CD4-positive, alpha-beta T cell treated with Interferon alpha-2 for 1 hour (primary cell): Measurements from ENCODE around the gene ADAD2.
A peak's percentile ranks its signal among the peaks of the same experiment; 100 is the strongest.

Experiments
- DNase-seq, 2 donors: peaks; one replicate each; pipeline ENCODE4 v3.0.0-alpha.2; 2020 to 2022

Gene ADAD2

DNA sequence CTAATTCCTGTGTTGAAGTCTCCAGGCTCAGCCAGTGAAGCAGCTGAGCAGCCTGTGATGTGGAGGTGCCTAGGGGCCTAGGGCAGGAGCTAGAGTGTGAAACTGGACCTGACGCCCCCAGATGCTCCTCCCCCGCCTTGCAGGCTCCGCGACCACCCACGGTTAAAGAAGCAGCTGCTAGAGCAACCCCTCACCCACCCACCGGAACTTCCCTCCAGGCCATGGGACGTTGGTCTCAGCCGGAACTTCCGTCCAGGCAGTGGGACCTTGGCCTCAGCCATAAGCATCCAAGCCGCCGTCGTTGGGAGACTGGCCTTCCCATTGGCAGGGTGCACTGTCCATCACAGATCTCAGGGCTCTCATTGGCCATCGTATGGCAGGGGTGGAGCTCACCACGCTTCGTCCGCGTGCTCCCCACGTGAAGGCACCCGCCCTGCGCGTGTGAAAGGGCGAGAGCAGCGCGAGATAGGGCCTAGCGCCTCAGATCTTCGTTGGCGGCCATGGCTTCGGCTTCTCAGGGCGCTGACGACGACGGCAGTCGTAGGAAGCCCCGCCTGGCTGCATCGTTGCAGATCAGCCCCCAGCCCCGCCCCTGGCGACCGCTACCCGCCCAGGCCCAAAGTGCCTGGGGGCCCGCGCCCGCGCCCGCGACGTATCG lies at the start of gene ADAD2:
ADAD2 (plus strand) TSS at position 427 of the 658 bp plus-strand sequence; CDS start at position 501, 74 bp downstream.
- DNase-seq: no peak

GRCh38 chr16:84143081-84143480 lies 47.9 kb upstream of the ADAD2 start:
- DNase-seq: no peak

DNA sequence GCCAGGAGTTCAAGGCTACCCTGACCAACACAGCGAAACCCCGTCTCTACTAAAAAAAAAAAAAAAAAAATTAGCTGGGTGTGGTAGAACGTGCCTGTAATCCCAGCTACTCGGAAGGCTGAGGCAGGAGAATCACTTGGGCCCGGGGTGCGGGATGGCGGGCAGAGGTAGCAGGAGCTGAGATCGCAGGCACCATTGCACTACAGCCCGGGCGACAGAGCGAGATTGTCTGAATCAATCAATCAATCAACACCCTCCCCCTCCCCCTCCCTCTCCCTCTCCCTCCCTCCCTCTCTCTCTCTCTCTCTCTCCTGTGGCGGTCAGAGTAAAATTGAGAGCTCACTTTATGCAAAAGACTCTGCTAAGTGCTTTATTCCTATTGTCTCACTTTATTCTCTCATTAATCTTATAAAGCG lies 47.2 kb upstream of the ADAD2 start:
- DNase-seq: peak in 1 of 2 donors; percentile 1

DNA sequence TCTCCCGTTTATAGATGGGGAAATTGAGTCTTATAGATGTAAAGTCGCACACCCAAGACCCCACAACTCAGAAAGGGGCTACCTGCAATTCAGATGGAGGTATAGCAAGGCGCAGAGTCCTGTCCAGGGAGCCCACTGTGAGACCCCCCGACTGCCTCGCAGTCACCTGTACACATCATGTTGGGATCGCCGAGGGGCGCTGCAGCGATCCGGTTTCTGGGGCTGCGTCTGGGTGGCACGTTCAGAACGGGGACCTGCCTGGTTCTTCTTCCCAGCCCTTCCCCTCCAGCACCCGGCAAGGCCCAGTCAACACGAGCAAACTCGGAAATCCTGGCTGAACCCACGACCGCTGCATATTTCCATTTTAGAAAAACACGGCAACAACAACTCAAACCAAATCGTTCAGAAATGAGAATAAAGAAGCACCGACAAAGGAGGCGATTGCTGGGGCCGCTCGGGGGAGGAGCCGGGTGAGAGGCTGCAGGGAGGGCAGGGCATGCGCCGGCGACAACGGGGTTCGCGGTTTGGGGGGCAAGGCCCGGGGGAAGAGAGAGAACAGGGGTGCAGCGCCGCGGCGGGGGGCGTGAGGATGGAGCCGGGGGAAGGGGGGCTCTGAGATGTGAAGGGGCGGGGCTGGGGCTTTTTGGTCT lies 46.6 kb upstream of the ADAD2 start:
- peak; percentile 18 to 47 for DNase-seq

- peak; percentile 91 to 94 for DNase-seq
Measured at GRCh38 chr16:84144859-84145639, 45.9 kb upstream of the ADAD2 start, which contains the start of the genes DNAAF1 and HSDL1. TSS of gene DNAAF1 (plus strand) at chr16:84145308. CDS start at chr16:84145441, 133 bp downstream. TSS of gene HSDL1 (minus strand) at chr16:84145177. CDS start at chr16:84131321, 13,856 bp downstream.

- DNase-seq: no peak
Measured at GRCh38 chr16:84150926-84151325, 40.0 kb upstream of the ADAD2 start.

DNA sequence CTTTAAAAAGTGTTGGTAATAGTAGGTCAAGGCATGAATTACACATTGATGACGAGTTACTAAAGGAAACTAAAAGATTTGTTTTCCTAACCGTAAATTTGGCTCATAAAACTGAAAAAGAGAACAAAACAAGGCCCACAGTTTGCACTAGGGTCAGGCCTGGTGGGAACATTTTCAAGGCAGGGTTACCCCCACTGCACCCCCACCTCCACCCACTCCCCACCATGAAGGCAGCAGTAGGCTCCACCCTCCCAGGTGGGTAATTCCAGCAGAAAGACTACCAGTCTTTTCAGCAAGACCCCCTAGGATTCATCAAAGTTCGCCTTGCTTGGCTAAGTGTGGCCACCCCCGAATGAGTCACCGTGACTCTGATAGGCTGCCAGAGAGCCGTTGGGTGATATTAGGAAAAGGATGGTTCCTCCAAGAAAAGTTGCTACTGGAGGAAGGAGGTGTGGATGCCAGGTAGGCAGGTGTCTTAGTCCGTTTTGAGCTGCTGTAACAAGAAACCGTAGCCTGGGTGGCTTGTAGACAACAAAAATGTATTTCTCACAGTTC lies 37.2 kb upstream of the ADAD2 start:
- no peak for DNase-seq

DNA sequence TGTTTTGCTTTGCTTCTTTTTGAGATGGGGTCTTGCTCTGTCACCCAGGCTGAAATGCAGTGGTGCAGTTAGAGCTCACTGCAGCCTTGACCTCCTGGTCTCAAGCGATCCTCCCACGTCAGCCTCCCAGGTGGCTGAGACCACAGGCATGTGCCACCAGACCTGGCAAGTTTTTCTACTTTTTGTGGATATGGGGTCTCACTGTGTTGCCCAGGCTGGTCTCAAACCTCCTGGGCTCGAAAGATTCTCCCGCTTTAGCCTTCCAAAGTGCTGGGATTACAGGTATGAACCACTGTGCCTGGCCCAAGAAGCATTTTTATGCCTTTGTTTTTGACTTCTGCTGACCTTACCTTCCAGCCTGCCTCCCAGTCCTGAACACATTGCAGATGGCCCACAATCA lies 35.7 kb upstream of the ADAD2 start:
- DNase-seq: no peak

DNA sequence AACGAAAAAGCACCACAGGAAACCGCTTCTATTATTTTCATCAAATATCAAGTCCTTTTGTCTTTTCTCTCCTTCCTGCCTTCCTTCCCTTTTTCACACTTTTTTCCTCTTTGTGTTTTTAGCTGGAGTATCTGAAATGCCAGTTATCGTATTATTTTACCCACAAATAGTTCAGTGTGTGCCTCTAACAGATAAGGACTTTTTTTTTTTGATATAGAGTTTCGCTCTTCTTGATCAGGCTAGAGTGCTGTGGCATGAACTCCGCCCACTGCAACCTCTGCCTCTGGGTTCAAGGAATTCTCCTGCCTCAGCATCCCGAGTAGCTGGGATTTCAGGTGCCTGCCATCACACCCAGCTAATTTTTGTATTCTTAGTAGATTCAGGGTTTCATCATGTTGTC lies 35.2 kb upstream of the ADAD2 start:
- no peak for DNase-seq

DNA sequence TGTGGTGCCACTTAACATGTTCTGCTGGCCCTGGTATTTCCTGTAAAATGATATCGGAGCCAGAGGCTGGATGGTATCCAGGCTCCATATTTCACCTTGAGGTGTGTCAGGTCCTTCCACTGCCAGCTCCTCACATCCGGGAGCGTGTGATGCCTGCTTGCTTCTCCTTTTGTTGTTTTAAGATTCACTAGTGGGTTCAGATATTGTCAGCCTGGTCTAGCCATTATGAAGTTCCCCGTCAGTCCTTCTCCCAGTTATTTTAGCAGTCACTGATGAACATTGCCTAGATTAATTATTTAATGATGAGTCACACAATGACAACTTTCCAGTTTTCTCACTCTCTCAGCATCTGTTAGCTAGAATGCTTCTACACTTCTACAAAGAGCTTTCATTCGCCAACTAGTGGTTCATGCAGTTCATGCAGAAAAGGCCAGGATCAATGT lies 34.6 kb upstream of the ADAD2 start:
- DNase-seq: no peak

DNA sequence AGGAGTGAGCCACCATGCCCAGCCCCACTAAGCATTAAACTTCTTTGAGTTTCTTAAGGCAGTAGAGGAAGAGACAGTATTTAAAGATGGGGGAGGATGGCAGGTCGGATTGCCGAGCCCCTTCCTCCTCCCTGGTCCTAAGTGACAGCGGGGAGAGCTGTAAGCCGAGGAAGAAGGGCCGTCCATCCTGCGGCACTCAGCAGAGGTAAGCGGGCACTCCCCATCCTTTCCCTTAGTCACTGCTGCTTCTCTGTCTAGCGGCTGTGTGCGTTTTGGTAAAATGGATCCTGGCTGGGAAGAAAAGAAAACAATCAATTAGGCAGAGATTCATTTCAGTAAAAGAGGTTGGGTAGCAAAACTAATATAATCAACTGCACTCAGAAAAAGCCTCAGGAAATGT lies 31.9 kb upstream of the ADAD2 start:
- no peak for DNase-seq

DNA sequence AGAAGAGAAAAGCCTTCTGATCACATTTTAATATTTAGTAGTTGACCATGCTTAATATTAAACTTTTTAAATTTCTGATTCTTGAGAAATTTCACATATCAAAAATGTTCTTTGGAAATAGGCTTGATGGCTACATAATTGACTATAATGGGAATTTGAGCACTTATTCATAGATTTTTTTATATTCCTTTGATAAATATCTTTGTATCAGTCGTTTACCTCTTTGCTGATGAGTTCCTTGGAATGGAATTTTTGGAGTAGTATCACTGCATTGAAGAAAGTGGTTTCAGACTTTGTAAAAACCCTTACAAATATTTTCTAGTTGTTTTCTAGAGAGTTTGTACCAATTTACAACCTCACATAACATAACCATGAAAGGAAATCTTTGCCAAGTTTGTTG lies 31.2 kb upstream of the ADAD2 start:
- DNase-seq: no peak

GRCh38 chr16:84161037-84161436 lies 29.9 kb upstream of the ADAD2 start:
- DNase-seq: no peak

DNA sequence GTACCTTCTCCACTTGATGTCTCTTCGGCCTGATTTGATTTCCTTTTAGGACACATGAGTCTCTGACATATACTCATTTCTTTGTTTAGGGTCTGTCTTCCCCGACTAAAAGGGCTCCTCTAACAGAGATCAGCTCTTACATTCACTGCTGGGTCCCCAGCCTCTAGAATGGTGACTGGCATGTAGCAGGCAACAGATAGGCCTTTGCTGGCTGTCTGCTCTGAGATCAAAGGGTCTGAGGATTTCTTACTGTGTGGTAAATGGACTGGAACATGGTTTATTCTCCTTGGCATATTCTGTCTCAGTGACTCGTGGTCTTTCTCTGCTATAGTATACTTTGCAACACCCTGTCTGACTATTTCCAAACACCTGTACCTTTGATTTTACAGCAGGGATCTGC lies 29.2 kb upstream of the ADAD2 start:
- no peak for DNase-seq

- no peak for DNase-seq
Measured at GRCh38 chr16:84165746-84166145, 25.2 kb upstream of the ADAD2 start.

GRCh38 chr16:84166796-84167695 lies 23.9 kb upstream of the ADAD2 start:
- no peak for DNase-seq

DNA sequence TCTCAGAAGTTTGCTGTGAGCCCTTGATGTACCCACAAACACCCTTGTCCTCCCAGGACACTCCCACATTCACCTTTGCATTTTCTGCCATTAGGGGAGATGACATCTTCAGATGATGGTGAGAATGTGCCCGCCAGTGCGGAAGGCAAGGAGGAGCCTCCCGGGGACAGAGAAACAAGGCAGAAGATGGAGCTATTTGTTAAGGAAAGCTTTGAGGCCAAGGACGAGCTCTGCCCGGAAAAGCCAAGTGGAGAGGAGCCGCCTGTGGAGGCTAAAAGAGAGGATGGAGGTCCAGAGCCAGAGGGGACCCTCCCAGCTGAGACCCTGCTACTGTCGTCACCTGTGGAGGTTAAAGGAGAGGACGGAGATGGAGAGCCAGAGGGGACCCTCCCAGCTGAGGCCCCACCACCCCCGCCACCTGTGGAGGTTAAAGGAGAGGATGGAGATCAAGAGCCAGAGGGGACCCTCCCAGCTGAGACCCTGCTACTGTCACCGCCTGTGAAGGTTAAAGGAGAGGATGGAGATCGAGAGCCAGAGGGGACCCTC lies 21.1 kb upstream of the ADAD2 start:
- DNase-seq: no peak

- DNase-seq: no peak
Measured at GRCh38 chr16:84174396-84174795, 16.6 kb upstream of the ADAD2 start.

- peak; percentile 14 to 64 for DNase-seq
Measured at GRCh38 chr16:84175350-84176081, 15.4 kb upstream of the ADAD2 start.

DNA sequence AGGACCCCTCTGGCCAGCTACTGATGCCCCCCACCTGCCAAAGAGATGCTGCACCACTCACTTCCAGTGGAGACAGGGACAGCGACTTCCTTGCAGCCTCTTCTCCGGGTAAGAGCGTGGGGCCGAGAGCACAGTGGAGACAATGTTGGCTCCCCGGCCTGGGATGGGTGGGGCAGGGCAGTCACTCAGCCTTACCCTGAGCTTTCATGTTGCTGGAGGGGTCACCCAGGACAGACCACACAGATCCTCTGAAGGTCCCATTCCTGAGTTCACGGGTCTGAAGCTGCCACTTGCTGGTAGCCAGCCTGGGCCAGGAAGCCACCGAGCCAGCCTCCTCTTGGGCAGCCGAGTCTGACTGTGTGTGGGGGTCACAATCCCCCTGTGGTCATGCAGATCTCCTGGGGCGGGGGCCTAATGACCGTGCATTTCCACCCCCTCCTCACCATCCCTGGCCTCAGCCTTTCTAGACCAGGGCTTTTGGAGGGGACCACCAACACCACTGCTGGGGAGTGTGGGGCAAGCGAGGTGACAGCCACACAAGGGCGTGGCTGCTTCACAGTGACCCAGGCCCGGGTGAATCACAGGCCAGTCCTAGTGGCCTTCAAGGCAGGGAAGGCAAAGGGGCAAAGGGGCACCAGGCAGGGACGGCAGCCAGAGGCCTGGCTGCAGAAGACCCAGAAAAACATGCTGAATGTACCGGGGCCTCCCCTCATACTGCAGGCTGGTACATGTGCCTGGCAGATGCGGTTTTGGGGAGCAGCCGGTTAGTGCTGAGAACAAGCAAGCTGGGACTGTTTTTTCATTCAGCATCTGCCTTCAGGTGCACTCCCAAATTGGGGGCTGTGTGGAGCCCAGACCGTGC lies 14.5 kb upstream of the ADAD2 start:
- DNase-seq: no peak
